Measurements from ENCODE around the gene IQCH. TPM values are rescaled to one million over a fixed set of nuclear protein-coding genes. Genes with fewer than 3 reads are reported as not detected.
"Not testable (repeated sequence)": the region's sequence is repeated elsewhere in the genome, so short reads cannot be mapped to it uniquely, and the experiment has no call there.

IQCH gene
- total and polyA plus RNA-seq, 2 donors, result 0.91 to 1.8 TPM

GRCh38 chr15:67416891-67417290, 162.3 kb downstream of the IQCH start:
- Histone ChIP-seq H3K36me3 (ENCODE audit: control insufficient read depth in 2 of 2, insufficient read depth in 2 of 2, low read length in 1 of 2) (no peaks in the 10 kb centered on the region), H3K27ac (ENCODE audit: low read depth in 1 of 2, low read length in 1 of 2) (no peak overlapping the region), H3K27me3 (ENCODE audit: control insufficient read depth in 2 of 2, insufficient read depth in 1 of 2, low read length in 1 of 2) (no peaks in the 10 kb centered on the region), H3K9me3 (ENCODE audit: control insufficient read depth in 2 of 2, insufficient read depth in 1 of 2, low read length in 1 of 2) (no peaks in the 10 kb centered on the region), H3K4me1 (ENCODE audit: control insufficient read depth in 2 of 2, insufficient read depth in 2 of 2, low read length in 2 of 2) (peaks cover 0 to 3% of the 10 kb centered on the region in 2 donors), H3K4me3 (ENCODE audit: low read length in 2 of 2) (no peak overlapping the region)
- no peak for DNase-seq (ENCODE audit: low read depth in 6 of 9, low spot score in 9 of 9)
- 96% methylated on average over 6 of the region's 6 CpGs for WGBS

DNA sequence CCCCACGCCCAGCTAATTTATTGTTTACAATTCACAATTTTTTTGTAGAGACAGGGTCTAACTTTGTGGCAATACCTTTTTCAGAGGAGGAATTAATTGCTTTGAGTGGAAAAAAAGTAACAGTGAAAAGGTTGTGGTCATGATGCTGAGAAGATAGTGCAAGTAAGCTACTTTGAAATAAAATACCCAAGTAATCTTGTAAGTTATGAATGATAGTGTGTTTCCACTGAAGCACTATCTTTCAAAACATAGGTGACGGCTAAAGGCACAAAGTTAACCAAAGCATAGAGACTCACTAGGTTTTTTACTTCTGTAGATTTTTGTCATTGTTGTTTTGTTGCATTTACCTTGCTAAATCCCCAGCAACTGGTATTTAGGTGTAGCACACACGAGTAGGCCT, 165.1 kb downstream of the IQCH start:
- 92% methylated on average over 3 of the region's 3 CpGs for WGBS
- H3K36me3 ChIP-seq (ENCODE audit: control insufficient read depth in 2 of 2, insufficient read depth in 2 of 2, low read length in 1 of 2), result no peaks in the 10 kb centered on the region

DNA sequence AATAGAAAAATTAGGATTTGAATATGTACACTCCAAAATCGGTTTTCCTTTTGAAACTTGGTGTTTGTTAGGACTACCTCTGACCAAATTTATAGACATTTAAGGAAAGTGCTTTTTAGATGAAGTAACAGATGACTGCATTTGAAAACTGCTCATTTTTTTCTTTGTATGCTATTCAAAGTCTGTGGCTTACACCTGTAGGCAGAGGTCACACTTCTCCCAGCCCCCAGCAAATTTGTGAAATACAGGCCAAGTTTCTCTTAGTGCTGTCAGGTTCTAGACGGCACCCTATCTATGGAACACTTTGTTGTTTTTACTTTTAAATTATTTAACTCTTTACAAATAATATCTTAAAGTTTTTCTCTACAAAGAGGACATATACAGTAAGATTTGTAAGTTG, 165.6 kb downstream of the IQCH start:
- Histone ChIP-seq H3K27me3 (ENCODE audit: control insufficient read depth in 2 of 2, insufficient read depth in 1 of 2, low read length in 1 of 2) (no peaks in the 10 kb centered on the region), H3K36me3 (ENCODE audit: control insufficient read depth in 2 of 2, insufficient read depth in 2 of 2, low read length in 1 of 2) (no peaks in the 10 kb centered on the region), H3K9me3 (ENCODE audit: control insufficient read depth in 2 of 2, insufficient read depth in 1 of 2, low read length in 1 of 2) (no peaks in the 10 kb centered on the region), H3K4me3 (ENCODE audit: low read length in 2 of 2) (no peak overlapping the region), H3K27ac (ENCODE audit: low read depth in 1 of 2, low read length in 1 of 2) (no peak overlapping the region), H3K4me1 (ENCODE audit: control insufficient read depth in 2 of 2, insufficient read depth in 2 of 2, low read length in 2 of 2) (no peaks in the 10 kb centered on the region)
- DNase-seq (ENCODE audit: low read depth in 6 of 9, low spot score in 9 of 9), result no peak
- 93% methylated on average over 2 of the region's 2 CpGs for WGBS

More for the DNA sequence above, 165.1 kb downstream of the IQCH start:
- H3K4me3 ChIP-seq (ENCODE audit: low read length in 2 of 2), result no peak overlapping the region
- H3K9me3 ChIP-seq (ENCODE audit: control insufficient read depth in 2 of 2, insufficient read depth in 1 of 2, low read length in 1 of 2), result no peaks in the 10 kb centered on the region
- DNase-seq (ENCODE audit: low read depth in 6 of 9, low spot score in 9 of 9), result peak in 1 of 9 donors; percentile 7
- H3K27ac ChIP-seq (ENCODE audit: low read depth in 1 of 2, low read length in 1 of 2), result no peak overlapping the region
- H3K27me3 ChIP-seq (ENCODE audit: control insufficient read depth in 2 of 2, insufficient read depth in 1 of 2, low read length in 1 of 2), result no peaks in the 10 kb centered on the region
- no peaks in the 10 kb centered on the region for H3K4me1 ChIP-seq (ENCODE audit: control insufficient read depth in 2 of 2, insufficient read depth in 2 of 2, low read length in 2 of 2)

DNA sequence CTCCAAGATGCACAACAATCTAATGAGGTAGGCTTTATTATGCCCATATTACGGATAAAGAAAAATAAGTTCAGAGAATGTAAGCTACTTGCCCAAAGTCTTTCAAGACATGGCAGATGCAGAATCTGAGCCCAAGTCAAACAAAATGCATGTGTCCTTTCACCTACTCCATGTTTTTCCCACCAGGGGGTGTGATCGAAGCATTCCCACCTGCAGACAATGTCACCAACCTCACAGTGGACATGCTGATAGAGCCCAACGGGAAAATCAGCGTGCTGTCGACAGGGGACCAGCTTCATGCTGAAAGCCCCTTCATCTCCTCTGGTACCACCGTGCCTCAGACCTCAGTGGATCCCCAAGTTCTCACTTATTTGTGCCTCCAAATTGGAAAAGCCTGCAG, 166.5 kb downstream of the IQCH start:
- no peaks in the 10 kb centered on the region for H3K4me1 ChIP-seq (ENCODE audit: control insufficient read depth in 2 of 2, insufficient read depth in 2 of 2, low read length in 2 of 2)

DNA sequence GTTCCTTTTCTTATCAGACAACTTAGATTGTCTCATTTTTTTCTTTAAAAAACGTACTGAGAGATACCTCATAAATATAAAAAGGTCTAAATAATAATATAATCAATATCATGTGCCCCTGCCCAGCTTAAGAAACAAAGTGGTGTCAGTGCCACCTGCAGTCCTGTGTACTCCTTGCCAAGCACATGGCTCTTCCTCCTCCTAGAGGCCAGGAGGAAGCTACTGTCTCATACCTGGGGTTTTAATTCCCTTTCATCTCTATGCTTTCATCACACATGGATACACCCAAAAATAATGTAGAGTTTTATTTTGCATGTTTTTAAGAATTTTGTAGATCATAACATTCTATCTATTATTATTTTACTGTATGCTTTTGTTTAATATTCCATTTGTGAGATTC, 167.7 kb downstream of the IQCH start:
- DNase-seq (ENCODE audit: low read depth in 6 of 9, low spot score in 9 of 9), result peak in 1 of 9 donors; percentile 7
- Histone ChIP-seq H3K27me3 (ENCODE audit: control insufficient read depth in 2 of 2, insufficient read depth in 1 of 2, low read length in 1 of 2) (no peaks in the 10 kb centered on the region), H3K27ac (ENCODE audit: low read depth in 1 of 2, low read length in 1 of 2) (no peak overlapping the region), H3K36me3 (ENCODE audit: control insufficient read depth in 2 of 2, insufficient read depth in 2 of 2, low read length in 1 of 2) (no peaks in the 10 kb centered on the region), H3K4me1 (ENCODE audit: control insufficient read depth in 2 of 2, insufficient read depth in 2 of 2, low read length in 2 of 2) (no peaks in the 10 kb centered on the region), H3K9me3 (ENCODE audit: control insufficient read depth in 2 of 2, insufficient read depth in 1 of 2, low read length in 1 of 2) (no peaks in the 10 kb centered on the region), H3K4me3 (ENCODE audit: low read length in 2 of 2) (no peak overlapping the region)
- WGBS, result 92% methylated on average over 1 of the region's 1 CpG

More for the DNA sequence above, 166.5 kb downstream of the IQCH start:
- Histone ChIP-seq H3K9me3 (ENCODE audit: control insufficient read depth in 2 of 2, insufficient read depth in 1 of 2, low read length in 1 of 2) (no peaks in the 10 kb centered on the region), H3K4me3 (ENCODE audit: low read length in 2 of 2) (no peak overlapping the region), H3K27me3 (ENCODE audit: control insufficient read depth in 2 of 2, insufficient read depth in 1 of 2, low read length in 1 of 2) (no peaks in the 10 kb centered on the region), H3K27ac (ENCODE audit: low read depth in 1 of 2, low read length in 1 of 2) (no peak overlapping the region), H3K36me3 (ENCODE audit: control insufficient read depth in 2 of 2, insufficient read depth in 2 of 2, low read length in 1 of 2) (no peaks in the 10 kb centered on the region)
- DNase-seq (ENCODE audit: low read depth in 6 of 9, low spot score in 9 of 9), result no peak
- 96% methylated on average over 6 of the region's 6 CpGs for WGBS

GRCh38 chr15:67433495-67434099, 179.0 kb downstream of the IQCH start:
- no peaks in the 10 kb centered on the region for H3K9me3 ChIP-seq (ENCODE audit: control insufficient read depth in 2 of 2, insufficient read depth in 1 of 2, low read length in 1 of 2)
- H3K4me3 ChIP-seq (ENCODE audit: low read length in 2 of 2), result no peak overlapping the region
- WGBS, result 96% methylated on average over 3 of the region's 3 CpGs
- H3K4me1 ChIP-seq (ENCODE audit: control insufficient read depth in 2 of 2, insufficient read depth in 2 of 2, low read length in 2 of 2), result no peaks in the 10 kb centered on the region
- H3K27ac ChIP-seq (ENCODE audit: low read depth in 1 of 2, low read length in 1 of 2), result no peak overlapping the region
- H3K27me3 ChIP-seq (ENCODE audit: control insufficient read depth in 2 of 2, insufficient read depth in 1 of 2, low read length in 1 of 2), result no peaks in the 10 kb centered on the region
- peak in 3 of 9 donors; percentile 15 to 36 (median 28) for DNase-seq (ENCODE audit: low read depth in 6 of 9, low spot score in 9 of 9)
- H3K36me3 ChIP-seq (ENCODE audit: control insufficient read depth in 2 of 2, insufficient read depth in 2 of 2, low read length in 1 of 2), result no peaks in the 10 kb centered on the region

GRCh38 chr15:67436351-67437250, 182.0 kb downstream of the IQCH start:
- DNase-seq (ENCODE audit: low read depth in 6 of 9, low spot score in 9 of 9); H3K27ac ChIP-seq (ENCODE audit: low read depth in 1 of 2, low read length in 1 of 2); H3K27me3 ChIP-seq (ENCODE audit: control insufficient read depth in 2 of 2, insufficient read depth in 1 of 2, low read length in 1 of 2); H3K9me3 ChIP-seq (ENCODE audit: control insufficient read depth in 2 of 2, insufficient read depth in 1 of 2, low read length in 1 of 2); H3K4me1 ChIP-seq (ENCODE audit: control insufficient read depth in 2 of 2, insufficient read depth in 2 of 2, low read length in 2 of 2); H3K4me3 ChIP-seq (ENCODE audit: low read length in 2 of 2); H3K36me3 ChIP-seq (ENCODE audit: control insufficient read depth in 2 of 2, insufficient read depth in 2 of 2, low read length in 1 of 2): not testable (repeated sequence)
- 97% methylated on average over 13 of the region's 13 CpGs for WGBS

GRCh38 chr15:67444100-67444499, 189.5 kb downstream of the IQCH start:
- Histone ChIP-seq H3K27ac (ENCODE audit: low read depth in 1 of 2, low read length in 1 of 2) (no peak overlapping the region), H3K4me1 (ENCODE audit: control insufficient read depth in 2 of 2, insufficient read depth in 2 of 2, low read length in 2 of 2) (no peaks in the 10 kb centered on the region), H3K36me3 (ENCODE audit: control insufficient read depth in 2 of 2, insufficient read depth in 2 of 2, low read length in 1 of 2) (no peaks in the 10 kb centered on the region), H3K9me3 (ENCODE audit: control insufficient read depth in 2 of 2, insufficient read depth in 1 of 2, low read length in 1 of 2) (no peaks in the 10 kb centered on the region), H3K27me3 (ENCODE audit: control insufficient read depth in 2 of 2, insufficient read depth in 1 of 2, low read length in 1 of 2) (no peaks in the 10 kb centered on the region), H3K4me3 (ENCODE audit: low read length in 2 of 2) (no peak overlapping the region)
- DNase-seq (ENCODE audit: low read depth in 6 of 9, low spot score in 9 of 9), result no peak
- 95% methylated on average over 2 of the region's 2 CpGs for WGBS

GRCh38 chr15:67446449-67446848, 191.9 kb downstream of the IQCH start:
- H3K27ac ChIP-seq (ENCODE audit: low read depth in 1 of 2, low read length in 1 of 2), result no peak overlapping the region
- 94% methylated on average over 2 of the region's 2 CpGs for WGBS
- H3K4me3 ChIP-seq (ENCODE audit: low read length in 2 of 2), result no peak overlapping the region
- DNase-seq (ENCODE audit: low read depth in 6 of 9, low spot score in 9 of 9), result no peak
- H3K27me3 ChIP-seq (ENCODE audit: control insufficient read depth in 2 of 2, insufficient read depth in 1 of 2, low read length in 1 of 2), result no peaks in the 10 kb centered on the region
- H3K4me1 ChIP-seq (ENCODE audit: control insufficient read depth in 2 of 2, insufficient read depth in 2 of 2, low read length in 2 of 2), result no peaks in the 10 kb centered on the region
- no peaks in the 10 kb centered on the region for H3K9me3 ChIP-seq (ENCODE audit: control insufficient read depth in 2 of 2, insufficient read depth in 1 of 2, low read length in 1 of 2)
- no peaks in the 10 kb centered on the region for H3K36me3 ChIP-seq (ENCODE audit: control insufficient read depth in 2 of 2, insufficient read depth in 2 of 2, low read length in 1 of 2)
